Parathyroid adenoma (tissue), 2 donors: ENCODE data around the gene HINFP.

Experiments used
- H2AFZ ChIP-seq: fragments of 300-600 bp; sonication (generic); one replicate; pipeline ENCODE4 v1.7.0; 2017; ENCODE audit warnings: antibody characterized with exemption, mild to moderate bottlenecking
- H3K27ac ChIP-seq: fragments of 300-600 bp; sonication (generic); one replicate; pipeline ENCODE4 v1.7.0; 2017
- H3K27me3 ChIP-seq: fragments of 300-600 bp; sonication (generic); one replicate; pipeline ENCODE4 v1.7.0; 2017; ENCODE audit warnings: low read length; ENCODE audit not compliant: control insufficient read depth, insufficient read depth
- H3K36me3 ChIP-seq: fragments of 300-600 bp; sonication (generic); one replicate; pipeline ENCODE4 v1.7.0; 2017; ENCODE audit warnings: low read length; ENCODE audit not compliant: control insufficient read depth, insufficient read depth
- H3K4me1 ChIP-seq: fragments of 300-600 bp; sonication (generic); one replicate; pipeline ENCODE4 v1.7.0; 2017; ENCODE audit warnings: control low read depth
- H3K4me2 ChIP-seq: fragments of 300-600 bp; sonication (generic); one replicate; pipeline ENCODE4 v1.7.0; 2017; ENCODE audit warnings: low read length
- H3K4me3 ChIP-seq: fragments of 300-600 bp; sonication (generic); one replicate; pipeline ENCODE4 v1.7.0; 2017; ENCODE audit warnings: low read depth, low read length
- H3K79me2 ChIP-seq: fragments of 300-600 bp; sonication (generic); one replicate; pipeline ENCODE4 v1.7.0; 2017; ENCODE audit warnings: control low read depth
- H3K9ac ChIP-seq: fragments of 300-600 bp; sonication (generic); one replicate; pipeline ENCODE4 v1.7.0; 2017; ENCODE audit warnings: mild to moderate bottlenecking
- H3K9me3 ChIP-seq: fragments of 300-600 bp; sonication (generic); one replicate; pipeline ENCODE4 v1.7.0; 2017; ENCODE audit warnings: low read length; ENCODE audit not compliant: control insufficient read depth
- TF ChIP-seq, protein P1 (sequence below): fragments of 300-600 bp; sonication (generic); IDR thresholded peaks from one replicate; pipeline ENCODE4 v1.7.0; 2017; ENCODE audit warnings: antibody characterized with exemption, mild to moderate bottlenecking
- donor health status: primary hyperparathyroidism.

Gene HINFP

DNA sequence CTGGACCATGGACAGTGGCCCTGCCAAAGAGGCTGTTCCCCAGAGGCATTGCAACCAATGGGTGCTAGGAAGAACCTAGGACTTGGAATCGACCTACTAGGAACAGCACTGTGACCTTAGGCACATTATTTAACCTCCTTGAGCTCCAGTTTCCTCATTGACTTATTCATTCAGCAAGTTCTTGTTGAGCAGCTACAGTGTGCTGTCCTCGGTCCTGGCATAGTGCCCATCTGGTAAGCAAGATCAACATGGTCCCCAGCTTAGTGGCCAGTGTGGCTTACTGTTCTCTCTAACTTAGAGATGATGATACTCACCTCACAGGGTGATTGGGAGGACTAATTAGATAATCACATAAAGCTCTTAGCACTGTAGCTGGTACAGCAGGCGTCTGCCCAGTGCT lies 35.7 kb downstream of the HINFP start:
- Histone ChIP-seq H3K4me3 (no peak overlapping the region), H3K27ac (no peak overlapping the region), H3K9me3 (no peaks in the 10 kb centered on the region), H3K27me3 (no peaks in the 10 kb centered on the region), H2AFZ (no peak overlapping the region), H3K4me1 (peaks cover 2% of the 10 kb centered on the region), H3K9ac (no peak overlapping the region), H3K36me3 (no peaks in the 10 kb centered on the region), H3K4me2 (no peak overlapping the region), H3K79me2 (no peaks in the 10 kb centered on the region)
- TF ChIP-seq, protein P1, sequence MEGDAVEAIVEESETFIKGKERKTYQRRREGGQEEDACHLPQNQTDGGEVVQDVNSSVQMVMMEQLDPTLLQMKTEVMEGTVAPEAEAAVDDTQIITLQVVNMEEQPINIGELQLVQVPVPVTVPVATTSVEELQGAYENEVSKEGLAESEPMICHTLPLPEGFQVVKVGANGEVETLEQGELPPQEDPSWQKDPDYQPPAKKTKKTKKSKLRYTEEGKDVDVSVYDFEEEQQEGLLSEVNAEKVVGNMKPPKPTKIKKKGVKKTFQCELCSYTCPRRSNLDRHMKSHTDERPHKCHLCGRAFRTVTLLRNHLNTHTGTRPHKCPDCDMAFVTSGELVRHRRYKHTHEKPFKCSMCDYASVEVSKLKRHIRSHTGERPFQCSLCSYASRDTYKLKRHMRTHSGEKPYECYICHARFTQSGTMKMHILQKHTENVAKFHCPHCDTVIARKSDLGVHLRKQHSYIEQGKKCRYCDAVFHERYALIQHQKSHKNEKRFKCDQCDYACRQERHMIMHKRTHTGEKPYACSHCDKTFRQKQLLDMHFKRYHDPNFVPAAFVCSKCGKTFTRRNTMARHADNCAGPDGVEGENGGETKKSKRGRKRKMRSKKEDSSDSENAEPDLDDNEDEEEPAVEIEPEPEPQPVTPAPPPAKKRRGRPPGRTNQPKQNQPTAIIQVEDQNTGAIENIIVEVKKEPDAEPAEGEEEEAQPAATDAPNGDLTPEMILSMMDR = no peak

DNA sequence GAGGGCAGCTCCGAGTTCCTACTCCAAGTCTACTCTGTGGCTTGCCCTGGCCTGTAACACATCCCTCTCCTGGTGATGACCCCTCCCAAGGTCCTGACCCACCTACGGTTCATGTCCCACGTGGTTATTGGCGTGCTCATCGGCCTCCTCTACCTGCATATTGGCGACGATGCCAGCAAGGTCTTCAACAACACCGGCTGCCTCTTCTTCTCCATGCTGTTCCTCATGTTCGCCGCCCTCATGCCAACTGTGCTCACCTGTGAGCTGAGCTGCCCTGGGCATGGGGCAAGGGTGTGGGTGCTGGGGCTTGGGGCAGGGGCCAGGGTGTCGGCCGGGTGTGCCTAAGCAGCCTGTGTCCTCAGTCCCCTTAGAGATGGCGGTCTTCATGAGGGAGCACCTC lies 37.1 kb downstream of the HINFP start:
- H3K27ac ChIP-seq = no peak overlapping the region
- H3K79me2 ChIP-seq = no peaks in the 10 kb centered on the region
- peaks cover 2% of the 10 kb centered on the region for H3K4me1 ChIP-seq
- H2AFZ ChIP-seq = no peak overlapping the region
- TF ChIP-seq, protein P1 = no peak
- H3K9ac ChIP-seq = no peak overlapping the region
- no peak overlapping the region for H3K4me3 ChIP-seq
- no peaks in the 10 kb centered on the region for H3K9me3 ChIP-seq
- H3K36me3 ChIP-seq = no peaks in the 10 kb centered on the region
- no peaks in the 10 kb centered on the region for H3K27me3 ChIP-seq
- no peak overlapping the region for H3K4me2 ChIP-seq

DNA sequence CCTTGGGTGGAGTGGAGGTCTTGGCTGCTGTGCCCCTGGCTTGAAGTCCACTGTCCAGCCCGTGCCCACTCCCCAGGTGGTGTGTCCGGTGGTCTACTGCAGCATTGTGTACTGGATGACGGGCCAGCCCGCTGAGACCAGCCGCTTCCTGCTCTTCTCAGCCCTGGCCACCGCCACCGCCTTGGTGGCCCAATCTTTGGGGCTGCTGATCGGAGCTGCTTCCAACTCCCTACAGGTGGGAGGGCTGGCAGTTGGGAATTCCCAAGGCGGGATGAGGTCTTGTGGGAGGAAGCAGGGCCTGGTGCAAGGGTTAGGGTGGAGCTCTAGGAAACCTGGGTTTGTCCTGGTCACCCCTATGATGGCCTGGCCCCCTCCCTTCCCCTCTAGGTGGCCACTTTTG lies 38.8 kb downstream of the HINFP start:
- no peaks in the 10 kb centered on the region for H3K9me3 ChIP-seq
- no peaks in the 10 kb centered on the region for H3K4me1 ChIP-seq
- no peak overlapping the region for H3K9ac ChIP-seq
- no peaks in the 10 kb centered on the region for H3K27me3 ChIP-seq
- H3K4me2 ChIP-seq = no peak overlapping the region
- H3K27ac ChIP-seq = no peak overlapping the region
- H3K36me3 ChIP-seq = no peaks in the 10 kb centered on the region
- no peak overlapping the region for H3K4me3 ChIP-seq
- H2AFZ ChIP-seq = no peak overlapping the region
- TF ChIP-seq, protein P1 = no peak
- no peaks in the 10 kb centered on the region for H3K79me2 ChIP-seq

DNA sequence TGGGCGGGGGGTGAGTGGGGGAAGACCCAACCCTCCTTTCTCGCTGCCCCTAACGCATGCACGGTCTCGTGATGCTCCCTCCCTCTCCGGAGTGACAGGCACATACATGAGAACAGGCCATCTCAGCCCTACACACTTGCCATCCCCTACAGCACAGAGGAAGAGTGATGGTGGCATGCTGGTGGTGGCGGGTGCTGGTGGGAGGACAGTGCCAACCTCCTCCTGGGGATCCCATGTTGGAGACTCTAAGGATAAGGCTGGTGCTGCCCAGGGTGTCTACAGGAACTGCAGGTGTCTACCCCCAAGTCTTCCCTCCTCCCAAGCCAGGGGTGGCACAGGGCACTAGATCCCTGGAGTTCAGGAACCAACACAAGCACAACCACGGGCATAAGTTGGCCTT lies 40.5 kb downstream of the HINFP start:
- H2AFZ ChIP-seq = no peak overlapping the region
- H3K4me1 ChIP-seq = peaks cover 4% of the 10 kb centered on the region

More for the DNA sequence above, 40.5 kb downstream of the HINFP start:
- H3K36me3 ChIP-seq = no peaks in the 10 kb centered on the region
- TF ChIP-seq, protein P1 = no peak
- H3K9me3 ChIP-seq = no peaks in the 10 kb centered on the region
- H3K4me3 ChIP-seq = no peak overlapping the region
- no peaks in the 10 kb centered on the region for H3K79me2 ChIP-seq
- no peak overlapping the region for H3K9ac ChIP-seq
- H3K27me3 ChIP-seq = no peaks in the 10 kb centered on the region
- no peak overlapping the region for H3K27ac ChIP-seq
- no peak overlapping the region for H3K4me2 ChIP-seq
